ENCODE data around the gene COX19. TPM values are rescaled to one million over a fixed set of nuclear protein-coding genes. Genes with fewer than 3 reads are reported as not detected.

The COX19 gene
- polyA plus RNA-seq, 3 donors = 7.4 to 15.0 (median 7.6) TPM

DNA sequence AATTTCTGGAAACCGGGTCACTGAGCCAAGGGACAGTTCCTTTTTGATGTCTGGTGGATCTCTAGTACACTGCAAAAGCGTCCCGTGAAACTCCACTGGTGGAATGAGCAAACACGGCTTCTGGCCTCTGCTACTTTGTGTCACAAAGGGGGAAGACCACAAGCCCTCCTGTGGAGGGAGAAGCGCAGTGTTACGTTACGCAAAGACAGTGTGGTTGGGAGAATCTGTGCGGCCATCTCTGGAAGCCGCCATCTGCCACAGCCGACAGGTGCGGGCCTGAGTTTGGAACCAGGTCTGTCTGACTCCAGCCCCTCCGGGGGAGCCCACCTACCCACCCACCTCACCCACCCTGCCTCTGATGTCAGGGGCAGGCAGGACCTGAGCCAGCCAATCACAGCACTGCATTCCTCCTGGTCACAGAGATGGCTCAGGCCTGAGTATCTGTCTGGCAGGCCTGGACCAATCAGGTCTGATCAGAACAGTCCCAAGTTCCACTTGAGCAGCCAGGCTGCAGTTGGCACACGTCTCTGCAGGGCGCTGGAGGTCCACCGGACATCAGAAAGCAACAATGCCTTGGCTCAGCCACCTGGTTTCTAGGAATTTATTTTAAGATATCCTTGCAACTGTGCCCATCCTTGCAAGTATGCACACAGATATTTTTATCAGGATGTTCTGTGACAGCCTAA is 4.7 kb upstream of the COX19 start:
- no peak overlapping the region for H3K4me2 ChIP-seq (replicated peaks; ENCODE audit: extremely low read depth, low read length, poor library complexity, severe bottlenecking)
- Mint-ChIP-seq H3K4me3 (no peak overlapping the region), H3K4me1 (peaks cover 2% of the 10 kb centered on the region), H3K27me3 (ENCODE audit: low read depth in 3 of 3) (peaks cover under 1 to 5% (median 3%) of the 10 kb centered on the region in 3 donors), H3K9me3 (peaks cover 0 to 1% (median 0%) of the 10 kb centered on the region in 7 donors), H3K27ac (no peak overlapping the region), H3K36me3 (no peaks in the 10 kb centered on the region)
- peaks cover 5% of the 10 kb centered on the region in 2 donors for H3K4me1 ChIP-seq (ENCODE audit: control insufficient read depth in 1 of 2, insufficient read depth in 2 of 2, low read length in 2 of 2)
- no peak overlapping the region for H3K9ac ChIP-seq (ENCODE audit: insufficient read depth, low read length, poor library complexity, severe bottlenecking)
- H3K27me3 ChIP-seq (ENCODE audit: control insufficient read depth in 2 of 2, insufficient read depth in 2 of 2, low read length in 2 of 2) = no peaks in the 10 kb centered on the region
- no peaks in the 10 kb centered on the region for H3K9me3 ChIP-seq (replicated peaks in 1 of 2; ENCODE audit: control insufficient read depth in 1 of 2, insufficient read depth in 1 of 2, low read length in 2 of 2)
- intact Hi-C loops (cut with micrococcal nuclease) = loop anchor here (5.0 to 10.0 kb wide), 3 partner anchors 155 to 182 kb away; partner anchors contain the start of gene ZFAND2A (in 1 of the 2)
- no peaks in the 10 kb centered on the region for H4K20me1 ChIP-seq (ENCODE audit: insufficient read depth, low read length)
- no peak for DNase-seq
- no peak overlapping the region for H3K27ac ChIP-seq (ENCODE audit: low read depth in 1 of 2, low read length in 2 of 2)
- H3K36me3 ChIP-seq (replicated peaks in 1 of 2; ENCODE audit: control insufficient read depth in 1 of 2, insufficient read depth in 2 of 2, low read length in 2 of 2) = no peaks in the 10 kb centered on the region
- 67% methylated on average over 7 of the region's 15 CpGs for WGBS (ENCODE audit: insufficient coverage)
- H3K4me3 ChIP-seq (replicated peaks in 1 of 3; ENCODE audit: low read depth in 2 of 3, low read length in 3 of 3) = no peak overlapping the region
- peaks cover 3% of the 10 kb centered on the region for H3K79me2 ChIP-seq (ENCODE audit: insufficient read depth, low read length)
- no peak overlapping the region for H2AFZ ChIP-seq (ENCODE audit: insufficient read depth, low read depth, low read length, poor library complexity, severe bottlenecking)
- TF ChIP-seq, protein P1, sequence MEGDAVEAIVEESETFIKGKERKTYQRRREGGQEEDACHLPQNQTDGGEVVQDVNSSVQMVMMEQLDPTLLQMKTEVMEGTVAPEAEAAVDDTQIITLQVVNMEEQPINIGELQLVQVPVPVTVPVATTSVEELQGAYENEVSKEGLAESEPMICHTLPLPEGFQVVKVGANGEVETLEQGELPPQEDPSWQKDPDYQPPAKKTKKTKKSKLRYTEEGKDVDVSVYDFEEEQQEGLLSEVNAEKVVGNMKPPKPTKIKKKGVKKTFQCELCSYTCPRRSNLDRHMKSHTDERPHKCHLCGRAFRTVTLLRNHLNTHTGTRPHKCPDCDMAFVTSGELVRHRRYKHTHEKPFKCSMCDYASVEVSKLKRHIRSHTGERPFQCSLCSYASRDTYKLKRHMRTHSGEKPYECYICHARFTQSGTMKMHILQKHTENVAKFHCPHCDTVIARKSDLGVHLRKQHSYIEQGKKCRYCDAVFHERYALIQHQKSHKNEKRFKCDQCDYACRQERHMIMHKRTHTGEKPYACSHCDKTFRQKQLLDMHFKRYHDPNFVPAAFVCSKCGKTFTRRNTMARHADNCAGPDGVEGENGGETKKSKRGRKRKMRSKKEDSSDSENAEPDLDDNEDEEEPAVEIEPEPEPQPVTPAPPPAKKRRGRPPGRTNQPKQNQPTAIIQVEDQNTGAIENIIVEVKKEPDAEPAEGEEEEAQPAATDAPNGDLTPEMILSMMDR (IDR thresholded peaks at IDR 0.05) = no peak

DNA sequence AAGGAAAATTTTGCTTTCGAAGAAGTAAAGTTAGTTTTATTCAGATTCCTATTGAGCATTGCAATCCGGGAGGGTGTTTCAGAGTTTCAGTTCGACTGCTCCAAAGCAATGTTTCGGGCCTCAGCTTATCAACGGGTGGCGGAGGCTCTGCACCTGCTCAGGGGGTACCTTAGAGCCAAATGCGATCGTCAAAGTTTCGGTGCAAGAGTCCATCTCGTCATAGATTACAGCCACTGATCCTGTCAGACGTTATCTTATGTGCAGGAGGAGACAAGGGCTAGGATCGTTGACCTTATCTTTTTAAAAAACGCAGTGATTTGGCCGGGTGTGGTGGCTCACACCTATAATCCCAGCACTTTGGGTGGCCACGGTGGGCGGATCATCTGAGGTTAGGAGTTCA is 3.8 kb upstream of the COX19 start:
- Mint-ChIP-seq H3K27me3 (ENCODE audit: low read depth in 3 of 3) (peaks cover 0 to 5% (median 3%) of the 10 kb centered on the region in 3 donors), H3K9me3 (peaks cover 0 to 1% (median 0%) of the 10 kb centered on the region in 7 donors), H3K36me3 (no peaks in the 10 kb centered on the region), H3K4me1 (peaks cover 8% of the 10 kb centered on the region), H3K27ac (no peak overlapping the region), H3K4me3 (no peak overlapping the region)
- peaks cover 7% of the 10 kb centered on the region in 2 donors for H3K4me1 ChIP-seq (ENCODE audit: control insufficient read depth in 1 of 2, insufficient read depth in 2 of 2, low read length in 2 of 2)
- 96% methylated on average over 12 of the region's 16 CpGs for WGBS (ENCODE audit: insufficient coverage)
- H4K20me1 ChIP-seq (ENCODE audit: insufficient read depth, low read length) = peaks cover 8% of the 10 kb centered on the region
- no peak overlapping the region for H3K4me2 ChIP-seq (replicated peaks; ENCODE audit: extremely low read depth, low read length, poor library complexity, severe bottlenecking)
- TF ChIP-seq, protein P1 (IDR thresholded peaks at IDR 0.05) = no peak
- no peak overlapping the region for H3K27ac ChIP-seq (ENCODE audit: low read depth in 1 of 2, low read length in 2 of 2)
- no peaks in the 10 kb centered on the region for H3K27me3 ChIP-seq (ENCODE audit: control insufficient read depth in 2 of 2, insufficient read depth in 2 of 2, low read length in 2 of 2)
- H3K79me2 ChIP-seq (ENCODE audit: insufficient read depth, low read length) = peaks cover 12% of the 10 kb centered on the region
- H2AFZ ChIP-seq (ENCODE audit: insufficient read depth, low read depth, low read length, poor library complexity, severe bottlenecking) = no peak overlapping the region
- H3K4me3 ChIP-seq (replicated peaks in 1 of 3; ENCODE audit: low read depth in 2 of 3, low read length in 3 of 3) = no peak overlapping the region
- H3K36me3 ChIP-seq (replicated peaks in 1 of 2; ENCODE audit: control insufficient read depth in 1 of 2, insufficient read depth in 2 of 2, low read length in 2 of 2) = no peaks in the 10 kb centered on the region
- DNase-seq = no peak
- intact Hi-C loops (cut with micrococcal nuclease) = loop anchor here (5.0 to 10.0 kb wide), 3 partner anchors 156 to 183 kb away; partner anchors contain the start of gene ZFAND2A (in 1 of the 2)
- no peaks in the 10 kb centered on the region for H3K9me3 ChIP-seq (replicated peaks in 1 of 2; ENCODE audit: control insufficient read depth in 1 of 2, insufficient read depth in 1 of 2, low read length in 2 of 2)
- no peak overlapping the region for H3K9ac ChIP-seq (ENCODE audit: insufficient read depth, low read length, poor library complexity, severe bottlenecking)

Data from CD14-positive monocyte (primary cell).